GM23338 (cell line): ENCODE results near the gene SLC4A8. TPM values are rescaled to one million over a fixed set of nuclear protein-coding genes. Genes with fewer than 3 reads are reported as not detected.

Experiments used
- ATAC-seq: fragments of 200-7000 bp; cut with Tn5 transposase; 3 replicates; pipeline ENCODE4 v1.9.1; 2020
- DNase-seq: peaks from one replicate; pipeline ENCODE4 v3.0.0-alpha.2; 2015; ENCODE audit warnings: low spot score
- H2AFZ ChIP-seq: fragments of 200-600 bp; sonication (generic); 2 replicates; pipeline ENCODE4 v1.8.0; 2016; ENCODE audit warnings: antibody characterized with exemption, mild to moderate bottlenecking, moderate library complexity
- H3F3A ChIP-seq: fragments of 200-600 bp; sonication (generic); replicated peaks from 2 replicates; pipeline ENCODE4 v1.8.0; 2017; ENCODE audit warnings: antibody characterized with exemption, mixed run types, low read depth
- H3K27ac ChIP-seq: fragments of 200-600 bp; sonication (generic); 2 replicates; pipeline ENCODE4 v1.6.1; 2016; ENCODE audit warnings: low read depth
- H3K27me3 ChIP-seq: fragments of 200-600 bp; sonication (generic); 2 replicates; pipeline ENCODE4 v1.8.0; 2016; ENCODE audit warnings: mild to moderate bottlenecking, mixed run types, moderate library complexity; ENCODE audit not compliant: insufficient read depth
- H3K36me3 ChIP-seq: fragments of 200-600 bp; sonication (generic); 2 replicates; pipeline ENCODE4 v1.8.0; 2016; ENCODE audit warnings: mild to moderate bottlenecking; ENCODE audit not compliant: insufficient read depth
- H3K4me1 ChIP-seq: fragments of 200-600 bp; sonication (generic); 2 replicates; pipeline ENCODE4 v1.8.0; 2016; ENCODE audit warnings: mild to moderate bottlenecking, moderate library complexity; ENCODE audit not compliant: insufficient read depth
- H3K4me2 ChIP-seq: fragments of 200-600 bp; sonication (generic); 2 replicates; pipeline ENCODE4 v1.7.1; 2017; ENCODE audit warnings: mixed run types
- H3K4me3 ChIP-seq: fragments of 200-600 bp; sonication (generic); 2 replicates; pipeline ENCODE4 v1.6.1; 2016; ENCODE audit warnings: mixed run types
- H3K79me2 ChIP-seq: fragments of 200-600 bp; sonication (generic); replicated peaks from 2 replicates; pipeline ENCODE4 v1.8.0; 2017; ENCODE audit warnings: mild to moderate bottlenecking; ENCODE audit not compliant: insufficient read depth
- H3K9me2 ChIP-seq: fragments of 200-600 bp; sonication (generic); 2 replicates; pipeline ENCODE4 v1.8.0; 2017; ENCODE audit not compliant: insufficient read depth
- H4K20me1 ChIP-seq: fragments of 200-600 bp; sonication (generic); replicated peaks from 2 replicates; pipeline ENCODE4 v1.8.0; 2017; ENCODE audit warnings: mild to moderate bottlenecking; ENCODE audit not compliant: insufficient read depth
- H3K27ac Mint-ChIP-seq: 2 replicates; pipeline ENCODE4 v1.8.0; 2020; ENCODE audit warnings: inconsistent platforms, mild to moderate bottlenecking, moderate library complexity, mixed read lengths
- H3K27me3 Mint-ChIP-seq: 3 replicates; pipeline ENCODE4 v1.8.0; 2022; ENCODE audit warnings: low read depth, mild to moderate bottlenecking, moderate library complexity, mixed read lengths, inconsistent platforms; ENCODE audit not compliant: insufficient read depth, poor library complexity
- H3K36me3 Mint-ChIP-seq: 3 replicates; pipeline ENCODE4 v1.8.0; 2021; ENCODE audit warnings: low read depth, mild to moderate bottlenecking, inconsistent platforms, moderate library complexity, mixed read lengths
- H3K4me1 Mint-ChIP-seq: 3 replicates; pipeline ENCODE4 v1.8.0; 2020; ENCODE audit warnings: mild to moderate bottlenecking, inconsistent platforms, mixed read lengths
- H3K4me3 Mint-ChIP-seq: 3 replicates; pipeline ENCODE4 v1.8.0; 2021; ENCODE audit warnings: moderate library complexity, mild to moderate bottlenecking, inconsistent platforms, mixed read lengths
- H3K9me3 Mint-ChIP-seq: 3 replicates; pipeline ENCODE4 v1.8.0; 2020; ENCODE audit warnings: moderate library complexity, mild to moderate bottlenecking, inconsistent platforms, mixed read lengths
- CREB1 ChIP-seq: fragments of 250-450 bp; sonication (Bioruptor Pico); IDR thresholded peaks from 2 replicates; pipeline ENCODE4 v1.5.0; 2020; ENCODE audit warnings: low read depth, mild to moderate bottlenecking, moderate library complexity
- EZH2 ChIP-seq: fragments of 200-600 bp; sonication (generic); IDR thresholded peaks from one replicate; pipeline ENCODE4 v1.8.0; 2017; ENCODE audit warnings: antibody characterized with exemption, mild to moderate bottlenecking, low read depth; ENCODE audit not compliant: unreplicated experiment
- EZH2phosphoT487 ChIP-seq: fragments of 200-600 bp; sonication (generic); IDR thresholded peaks from one replicate; pipeline ENCODE4 v1.8.1; 2018; ENCODE audit warnings: antibody characterized with exemption; ENCODE audit not compliant: unreplicated experiment
- JUNB ChIP-seq: IDR thresholded peaks from one replicate; pipeline ENCODE4 v1.6.1; 2016; ENCODE audit warnings: antibody characterized with exemption; ENCODE audit not compliant: unreplicated experiment
- NANOG ChIP-seq: IDR thresholded peaks from 2 replicates; pipeline ENCODE4 v1.6.1; 2016; ENCODE audit warnings: antibody characterized with exemption, borderline replicate concordance
- POLR2AphosphoS5 ChIP-seq: IDR thresholded peaks from 2 replicates; pipeline ENCODE4 v1.6.1; 2016; ENCODE audit warnings: antibody characterized with exemption, low read depth
- STAT1 ChIP-seq: IDR thresholded peaks from one replicate; pipeline ENCODE4 v1.6.1; 2016; ENCODE audit warnings: antibody characterized with exemption; ENCODE audit not compliant: unreplicated experiment
- ZNF114 ChIP-seq: fragments of 250-450 bp; sonication (Bioruptor Pico); IDR thresholded peaks from 2 replicates; pipeline ENCODE4 v1.5.0; 2020; ENCODE audit warnings: mild to moderate bottlenecking, moderate library complexity
- ZNF331 ChIP-seq: fragments of 250-450 bp; sonication (Bioruptor Pico); IDR thresholded peaks from 2 replicates; pipeline ENCODE4 v1.5.0; 2020; ENCODE audit warnings: low read depth, mild to moderate bottlenecking, moderate library complexity
- polyA plus RNA-seq: library from polyadenylated mRNA; unstranded; fragments of >200 nt; fragmentation: Nextera tagmentation; extraction: Ambion mirVana; gene quantifications from 2 replicates; pipeline ENCODE4 v1.2.1, GENCODE V29; 2016
- total RNA-seq: library from RNA; depleted of rRNA; stranded (reverse); fragments of >200 nt; shearing (Covaris generic); gene quantifications from 2 replicates; pipeline ENCODE4 v1.2.3, GENCODE V29; 2014
- TF ChIP-seq, protein P1 (sequence below): fragments of 250-450 bp; sonication (Bioruptor Pico); IDR thresholded peaks from 2 replicates; pipeline ENCODE4 v1.5.0; 2020; ENCODE audit warnings: mild to moderate bottlenecking, moderate library complexity
- TF ChIP-seq, protein P2 (sequence below): IDR thresholded peaks from one replicate; pipeline ENCODE4 v1.6.1; 2018; ENCODE audit warnings: antibody characterized with exemption; ENCODE audit not compliant: unreplicated experiment
- TF ChIP-seq, protein P3 (sequence below), 2 experiments: fragments of 200-600 bp in 1 of 2; sonication (generic) in 1 of 2; conservative IDR thresholded peaks; 2 replicates each; pipeline versions ENCODE4 v1.5.1 to v1.6.1; 2016 to 2017; ENCODE audit warnings: antibody characterized with exemption in 2 of 2, low read depth in 2 of 2, mild to moderate bottlenecking in 2 of 2, moderate library complexity in 1 of 2
- TF ChIP-seq, protein P4 (sequence below): IDR thresholded peaks from 2 replicates; pipeline ENCODE4 v1.6.1; 2016; ENCODE audit warnings: antibody characterized with exemption

SLC4A8 gene
- total and polyA plus RNA-seq, 2 experiments from 2014 or later: 7.6 to 9.2 TPM

DNA sequence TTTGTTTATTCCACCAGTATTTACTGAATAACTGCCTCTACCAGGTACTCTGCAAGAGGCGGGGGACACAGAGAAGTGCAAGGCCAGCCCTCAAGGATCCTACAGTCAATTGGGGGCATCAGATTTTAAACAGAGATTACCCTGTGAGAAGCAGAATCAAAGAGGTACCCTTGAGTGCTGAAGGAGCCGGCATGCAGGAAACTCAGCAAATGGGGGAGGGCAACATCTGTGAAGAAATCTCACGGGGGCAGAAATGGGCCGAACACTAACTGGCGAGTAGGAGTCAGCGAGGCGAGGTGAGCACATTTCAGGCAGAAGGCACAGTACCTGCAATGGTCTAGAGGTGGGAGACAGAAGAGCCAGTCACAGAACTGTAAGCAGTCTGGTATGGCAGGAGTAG is 42.5 kb upstream of the SLC4A8 start:
- Mint-ChIP-seq H3K4me3 (no peak overlapping the region; the same call in 2 of the 3 replicates), H3K4me1 (peaks cover 38% of the 10 kb centered on the region), H3K27ac (peak overlapping the region; percentile 26), H3K36me3 (peaks cover 23% of the 10 kb centered on the region), H3K9me3 (no peaks in the 10 kb centered on the region), H3K27me3 (peaks cover 6% of the 10 kb centered on the region)
- 0 out of 2 replicates have a peak overlapping the region, but pooled peaks have one; percentile 46 for H3K4me2 ChIP-seq
- no peak overlapping the region for H2AFZ ChIP-seq
- H4K20me1 ChIP-seq: no peaks in the 10 kb centered on the region
- H3F3A ChIP-seq: no peaks in the 10 kb centered on the region
- DNase-seq (no peak), ATAC-seq (no peak)
- H3K4me3 ChIP-seq: no peak overlapping the region
- TF ChIP-seq EZH2phosphoT487 (no peak), EZH2 (no peak), STAT1 (no peak), JUNB (no peak), NANOG (no peak), POLR2AphosphoS5 (no peak), CREB1 (CRISPR knock-in tag) (no peak), ZNF114 (no peak), ZNF331 (no peak)
- TF ChIP-seq, protein P1, sequence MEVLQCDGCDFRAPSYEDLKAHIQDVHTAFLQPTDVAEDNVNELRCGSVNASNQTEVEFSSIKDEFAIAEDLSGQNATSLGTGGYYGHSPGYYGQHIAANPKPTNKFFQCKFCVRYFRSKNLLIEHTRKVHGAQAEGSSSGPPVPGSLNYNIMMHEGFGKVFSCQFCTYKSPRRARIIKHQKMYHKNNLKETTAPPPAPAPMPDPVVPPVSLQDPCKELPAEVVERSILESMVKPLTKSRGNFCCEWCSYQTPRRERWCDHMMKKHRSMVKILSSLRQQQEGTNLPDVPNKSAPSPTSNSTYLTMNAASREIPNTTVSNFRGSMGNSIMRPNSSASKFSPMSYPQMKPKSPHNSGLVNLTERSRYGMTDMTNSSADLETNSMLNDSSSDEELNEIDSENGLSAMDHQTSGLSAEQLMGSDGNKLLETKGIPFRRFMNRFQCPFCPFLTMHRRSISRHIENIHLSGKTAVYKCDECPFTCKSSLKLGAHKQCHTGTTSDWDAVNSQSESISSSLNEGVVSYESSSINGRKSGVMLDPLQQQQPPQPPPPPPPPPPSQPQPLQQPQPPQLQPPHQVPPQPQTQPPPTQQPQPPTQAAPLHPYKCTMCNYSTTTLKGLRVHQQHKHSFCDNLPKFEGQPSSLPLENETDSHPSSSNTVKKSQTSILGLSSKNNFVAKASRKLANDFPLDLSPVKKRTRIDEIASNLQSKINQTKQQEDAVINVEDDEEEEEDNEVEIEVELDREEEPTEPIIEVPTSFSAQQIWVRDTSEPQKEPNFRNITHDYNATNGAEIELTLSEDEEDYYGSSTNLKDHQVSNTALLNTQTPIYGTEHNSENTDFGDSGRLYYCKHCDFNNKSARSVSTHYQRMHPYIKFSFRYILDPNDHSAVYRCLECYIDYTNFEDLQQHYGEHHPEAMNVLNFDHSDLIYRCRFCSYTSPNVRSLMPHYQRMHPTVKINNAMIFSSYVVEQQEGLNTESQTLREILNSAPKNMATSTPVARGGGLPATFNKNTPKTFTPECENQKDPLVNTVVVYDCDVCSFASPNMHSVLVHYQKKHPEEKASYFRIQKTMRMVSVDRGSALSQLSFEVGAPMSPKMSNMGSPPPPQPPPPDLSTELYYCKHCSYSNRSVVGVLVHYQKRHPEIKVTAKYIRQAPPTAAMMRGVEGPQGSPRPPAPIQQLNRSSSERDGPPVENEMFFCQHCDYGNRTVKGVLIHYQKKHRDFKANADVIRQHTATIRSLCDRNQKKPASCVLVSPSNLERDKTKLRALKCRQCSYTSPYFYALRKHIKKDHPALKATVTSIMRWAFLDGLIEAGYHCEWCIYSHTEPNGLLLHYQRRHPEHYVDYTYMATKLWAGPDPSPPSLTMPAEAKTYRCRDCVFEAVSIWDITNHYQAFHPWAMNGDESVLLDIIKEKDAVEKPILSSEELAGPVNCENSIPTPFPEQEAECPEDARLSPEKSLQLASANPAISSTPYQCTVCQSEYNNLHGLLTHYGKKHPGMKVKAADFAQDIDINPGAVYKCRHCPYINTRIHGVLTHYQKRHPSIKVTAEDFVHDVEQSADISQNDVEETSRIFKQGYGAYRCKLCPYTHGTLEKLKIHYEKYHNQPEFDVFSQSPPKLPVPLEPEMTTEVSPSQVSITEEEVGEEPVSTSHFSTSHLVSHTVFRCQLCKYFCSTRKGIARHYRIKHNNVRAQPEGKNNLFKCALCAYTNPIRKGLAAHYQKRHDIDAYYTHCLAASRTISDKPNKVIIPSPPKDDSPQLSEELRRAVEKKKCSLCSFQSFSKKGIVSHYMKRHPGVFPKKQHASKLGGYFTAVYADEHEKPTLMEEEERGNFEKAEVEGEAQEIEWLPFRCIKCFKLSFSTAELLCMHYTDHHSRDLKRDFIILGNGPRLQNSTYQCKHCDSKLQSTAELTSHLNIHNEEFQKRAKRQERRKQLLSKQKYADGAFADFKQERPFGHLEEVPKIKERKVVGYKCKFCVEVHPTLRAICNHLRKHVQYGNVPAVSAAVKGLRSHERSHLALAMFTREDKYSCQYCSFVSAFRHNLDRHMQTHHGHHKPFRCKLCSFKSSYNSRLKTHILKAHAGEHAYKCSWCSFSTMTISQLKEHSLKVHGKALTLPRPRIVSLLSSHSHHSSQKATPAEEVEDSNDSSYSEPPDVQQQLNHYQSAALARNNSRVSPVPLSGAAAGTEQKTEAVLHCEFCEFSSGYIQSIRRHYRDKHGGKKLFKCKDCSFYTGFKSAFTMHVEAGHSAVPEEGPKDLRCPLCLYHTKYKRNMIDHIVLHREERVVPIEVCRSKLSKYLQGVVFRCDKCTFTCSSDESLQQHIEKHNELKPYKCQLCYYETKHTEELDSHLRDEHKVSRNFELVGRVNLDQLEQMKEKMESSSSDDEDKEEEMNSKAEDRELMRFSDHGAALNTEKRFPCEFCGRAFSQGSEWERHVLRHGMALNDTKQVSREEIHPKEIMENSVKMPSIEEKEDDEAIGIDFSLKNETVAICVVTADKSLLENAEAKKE (CRISPR knock-in tag): no peak
- TF ChIP-seq, protein P2, sequence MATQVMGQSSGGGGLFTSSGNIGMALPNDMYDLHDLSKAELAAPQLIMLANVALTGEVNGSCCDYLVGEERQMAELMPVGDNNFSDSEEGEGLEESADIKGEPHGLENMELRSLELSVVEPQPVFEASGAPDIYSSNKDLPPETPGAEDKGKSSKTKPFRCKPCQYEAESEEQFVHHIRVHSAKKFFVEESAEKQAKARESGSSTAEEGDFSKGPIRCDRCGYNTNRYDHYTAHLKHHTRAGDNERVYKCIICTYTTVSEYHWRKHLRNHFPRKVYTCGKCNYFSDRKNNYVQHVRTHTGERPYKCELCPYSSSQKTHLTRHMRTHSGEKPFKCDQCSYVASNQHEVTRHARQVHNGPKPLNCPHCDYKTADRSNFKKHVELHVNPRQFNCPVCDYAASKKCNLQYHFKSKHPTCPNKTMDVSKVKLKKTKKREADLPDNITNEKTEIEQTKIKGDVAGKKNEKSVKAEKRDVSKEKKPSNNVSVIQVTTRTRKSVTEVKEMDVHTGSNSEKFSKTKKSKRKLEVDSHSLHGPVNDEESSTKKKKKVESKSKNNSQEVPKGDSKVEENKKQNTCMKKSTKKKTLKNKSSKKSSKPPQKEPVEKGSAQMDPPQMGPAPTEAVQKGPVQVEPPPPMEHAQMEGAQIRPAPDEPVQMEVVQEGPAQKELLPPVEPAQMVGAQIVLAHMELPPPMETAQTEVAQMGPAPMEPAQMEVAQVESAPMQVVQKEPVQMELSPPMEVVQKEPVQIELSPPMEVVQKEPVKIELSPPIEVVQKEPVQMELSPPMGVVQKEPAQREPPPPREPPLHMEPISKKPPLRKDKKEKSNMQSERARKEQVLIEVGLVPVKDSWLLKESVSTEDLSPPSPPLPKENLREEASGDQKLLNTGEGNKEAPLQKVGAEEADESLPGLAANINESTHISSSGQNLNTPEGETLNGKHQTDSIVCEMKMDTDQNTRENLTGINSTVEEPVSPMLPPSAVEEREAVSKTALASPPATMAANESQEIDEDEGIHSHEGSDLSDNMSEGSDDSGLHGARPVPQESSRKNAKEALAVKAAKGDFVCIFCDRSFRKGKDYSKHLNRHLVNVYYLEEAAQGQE: no peak
- TF ChIP-seq, protein P3, sequence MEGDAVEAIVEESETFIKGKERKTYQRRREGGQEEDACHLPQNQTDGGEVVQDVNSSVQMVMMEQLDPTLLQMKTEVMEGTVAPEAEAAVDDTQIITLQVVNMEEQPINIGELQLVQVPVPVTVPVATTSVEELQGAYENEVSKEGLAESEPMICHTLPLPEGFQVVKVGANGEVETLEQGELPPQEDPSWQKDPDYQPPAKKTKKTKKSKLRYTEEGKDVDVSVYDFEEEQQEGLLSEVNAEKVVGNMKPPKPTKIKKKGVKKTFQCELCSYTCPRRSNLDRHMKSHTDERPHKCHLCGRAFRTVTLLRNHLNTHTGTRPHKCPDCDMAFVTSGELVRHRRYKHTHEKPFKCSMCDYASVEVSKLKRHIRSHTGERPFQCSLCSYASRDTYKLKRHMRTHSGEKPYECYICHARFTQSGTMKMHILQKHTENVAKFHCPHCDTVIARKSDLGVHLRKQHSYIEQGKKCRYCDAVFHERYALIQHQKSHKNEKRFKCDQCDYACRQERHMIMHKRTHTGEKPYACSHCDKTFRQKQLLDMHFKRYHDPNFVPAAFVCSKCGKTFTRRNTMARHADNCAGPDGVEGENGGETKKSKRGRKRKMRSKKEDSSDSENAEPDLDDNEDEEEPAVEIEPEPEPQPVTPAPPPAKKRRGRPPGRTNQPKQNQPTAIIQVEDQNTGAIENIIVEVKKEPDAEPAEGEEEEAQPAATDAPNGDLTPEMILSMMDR (conservative IDR thresholded peaks at IDR 0.05; ENCODE audit: low read depth in 2 of 2): no peak
- TF ChIP-seq, protein P4, sequence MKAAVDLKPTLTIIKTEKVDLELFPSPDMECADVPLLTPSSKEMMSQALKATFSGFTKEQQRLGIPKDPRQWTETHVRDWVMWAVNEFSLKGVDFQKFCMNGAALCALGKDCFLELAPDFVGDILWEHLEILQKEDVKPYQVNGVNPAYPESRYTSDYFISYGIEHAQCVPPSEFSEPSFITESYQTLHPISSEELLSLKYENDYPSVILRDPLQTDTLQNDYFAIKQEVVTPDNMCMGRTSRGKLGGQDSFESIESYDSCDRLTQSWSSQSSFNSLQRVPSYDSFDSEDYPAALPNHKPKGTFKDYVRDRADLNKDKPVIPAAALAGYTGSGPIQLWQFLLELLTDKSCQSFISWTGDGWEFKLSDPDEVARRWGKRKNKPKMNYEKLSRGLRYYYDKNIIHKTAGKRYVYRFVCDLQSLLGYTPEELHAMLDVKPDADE: no peak
- no peak overlapping the region for H3K27ac ChIP-seq
- H3K4me1 ChIP-seq: peaks cover 28% of the 10 kb centered on the region
- H3K79me2 ChIP-seq: no peaks in the 10 kb centered on the region; the same call in 1 of the 2 replicates
- H3K27me3 ChIP-seq: no peaks in the 10 kb centered on the region
- no peaks in the 10 kb centered on the region for H3K36me3 ChIP-seq
- H3K9me2 ChIP-seq: no peaks in the 10 kb centered on the region
